Measurements from ENCODE around the gene NRBP1.

GRCh38 chr2:27427863-27428212, 593 bp upstream of the NRBP1 start:
- TF ChIP-seq RBBP5 (IDR thresholded peaks at IDR 0.05; ENCODE audit: borderline replicate concordance, low read depth, low read length) (no peak), CTCF (IDR thresholded peaks at IDR 0.05; ENCODE audit: control extremely low read depth in 1 of 3, insufficient read depth in 1 of 3, low read depth in 1 of 3, low read length in 3 of 3) (no peak), POLR2AphosphoS5 (IDR thresholded peaks at IDR 0.05; ENCODE audit: low read depth, low read length) (no peak), SAP30 (IDR thresholded peaks at IDR 0.05; ENCODE audit: insufficient read depth, insufficient replicate concordance, low read length) (no peak), BACH1 (IDR thresholded peaks at IDR 0.05; ENCODE audit: low read length) (no peak)

All from H1 (cell line).